Epidermal melanocyte (primary cell): ENCODE data around the gene RNF220.
"Not testable (repeated sequence)": the region's sequence is repeated elsewhere in the genome, so short reads cannot be mapped to it uniquely, and the experiment has no call there.

ENCODE experiments used
- DNase-seq: peaks from one replicate; pipeline ENCODE4 v3.0.0; 2011; ENCODE audit warnings: low spot score; ENCODE audit not compliant: insufficient read length

RNF220 gene

GRCh38 chr1:44546403-44547053 is 141.5 kb downstream of the RNF220 start:
- DNase-seq = no peak

- DNase-seq = no peak
Observed at GRCh38 chr1:44547361-44547760, 142.3 kb downstream of the RNF220 start.

GRCh38 chr1:44547837-44548236 is 142.8 kb downstream of the RNF220 start:
- no peak for DNase-seq

- DNase-seq = no peak
Observed at GRCh38 chr1:44549510-44549909, 144.5 kb downstream of the RNF220 start.

- DNase-seq = no peak
Observed at GRCh38 chr1:44553127-44553758, 148.2 kb downstream of the RNF220 start.

GRCh38 chr1:44553771-44554170 is 148.7 kb downstream of the RNF220 start:
- DNase-seq = peak; percentile 58

GRCh38 chr1:44554706-44555105 is 149.7 kb downstream of the RNF220 start:
- DNase-seq = no peak

GRCh38 chr1:44557778-44558177 is 152.7 kb downstream of the RNF220 start:
- no peak for DNase-seq

- DNase-seq = no peak
Observed at GRCh38 chr1:44558883-44559282, 153.8 kb downstream of the RNF220 start.

- DNase-seq = no peak
Observed at GRCh38 chr1:44559330-44559729, 154.3 kb downstream of the RNF220 start.

- DNase-seq = no peak
Observed at GRCh38 chr1:44559913-44560312, 154.9 kb downstream of the RNF220 start.

- not testable (repeated sequence) for DNase-seq
Observed at GRCh38 chr1:44560696-44561095, 155.6 kb downstream of the RNF220 start.

GRCh38 chr1:44565259-44565750 is 160.2 kb downstream of the RNF220 start:
- DNase-seq = no peak

GRCh38 chr1:44565833-44566232 is 160.8 kb downstream of the RNF220 start:
- DNase-seq = no peak

- no peak for DNase-seq
Observed at GRCh38 chr1:44566281-44567046, 161.4 kb downstream of the RNF220 start.

GRCh38 chr1:44568128-44568900 is 163.3 kb downstream of the RNF220 start:
- DNase-seq = no peak

GRCh38 chr1:44569491-44569890 is 164.4 kb downstream of the RNF220 start:
- DNase-seq = no peak

- DNase-seq = no peak
Observed at GRCh38 chr1:44571712-44572571, 166.9 kb downstream of the RNF220 start.

GRCh38 chr1:44572572-44572879 is 167.5 kb downstream of the RNF220 start:
- DNase-seq = no peak

GRCh38 chr1:44575396-44575795 is 170.3 kb downstream of the RNF220 start:
- DNase-seq = no peak
